Astrocyte of the spinal cord (primary cell): Measurements from ENCODE around the gene ADAMTS8.
A peak's percentile ranks its signal among the peaks of the same experiment; 100 is the strongest.

Experiments
- DNase-seq: peaks from one replicate; pipeline ENCODE4 v3.0.0; 2011; ENCODE audit warnings: low read depth, low spot score
- H3K4me3 ChIP-seq: 2 replicates; pipeline ENCODE4 v1.5.1; 2011; ENCODE audit warnings: low read depth, mild to moderate bottlenecking, low read length, moderate library complexity
- in situ Hi-C: cut with HindIII; loops from 2 replicates; pipeline ENCODE4 v1.10.0; 2017; ENCODE audit warnings: low sequenced_read_pairs
- TF ChIP-seq, protein P1 (sequence below): IDR thresholded peaks from 2 replicates; pipeline ENCODE4 v1.5.1; 2012; ENCODE audit warnings: low read depth, mild to moderate bottlenecking, low read length, inconsistent platforms

ADAMTS8 gene

DNA sequence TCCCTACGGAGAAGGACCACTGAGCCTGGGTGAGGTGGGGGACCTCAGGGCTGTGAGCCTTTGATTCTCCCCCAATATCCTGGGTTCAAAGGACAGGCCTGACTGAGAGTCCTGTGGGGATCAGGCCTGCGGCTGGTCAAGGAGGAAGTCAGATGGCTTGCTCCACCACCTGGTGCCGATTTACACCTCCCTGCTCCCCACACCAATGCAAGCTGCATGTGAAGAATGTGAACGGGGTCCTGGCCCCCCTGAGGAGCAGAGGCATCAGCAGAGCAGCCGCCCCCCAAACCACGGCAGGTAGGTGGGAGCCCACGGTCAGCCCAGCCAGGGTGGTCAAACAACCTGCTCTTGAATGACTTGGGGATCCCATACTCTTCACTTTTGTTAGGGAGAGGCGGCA, 6.7 kb downstream of the ADAMTS8 start:
- no peak overlapping the region for H3K4me3 ChIP-seq
- in situ Hi-C loops, result no loop called here
- TF ChIP-seq, protein P1, sequence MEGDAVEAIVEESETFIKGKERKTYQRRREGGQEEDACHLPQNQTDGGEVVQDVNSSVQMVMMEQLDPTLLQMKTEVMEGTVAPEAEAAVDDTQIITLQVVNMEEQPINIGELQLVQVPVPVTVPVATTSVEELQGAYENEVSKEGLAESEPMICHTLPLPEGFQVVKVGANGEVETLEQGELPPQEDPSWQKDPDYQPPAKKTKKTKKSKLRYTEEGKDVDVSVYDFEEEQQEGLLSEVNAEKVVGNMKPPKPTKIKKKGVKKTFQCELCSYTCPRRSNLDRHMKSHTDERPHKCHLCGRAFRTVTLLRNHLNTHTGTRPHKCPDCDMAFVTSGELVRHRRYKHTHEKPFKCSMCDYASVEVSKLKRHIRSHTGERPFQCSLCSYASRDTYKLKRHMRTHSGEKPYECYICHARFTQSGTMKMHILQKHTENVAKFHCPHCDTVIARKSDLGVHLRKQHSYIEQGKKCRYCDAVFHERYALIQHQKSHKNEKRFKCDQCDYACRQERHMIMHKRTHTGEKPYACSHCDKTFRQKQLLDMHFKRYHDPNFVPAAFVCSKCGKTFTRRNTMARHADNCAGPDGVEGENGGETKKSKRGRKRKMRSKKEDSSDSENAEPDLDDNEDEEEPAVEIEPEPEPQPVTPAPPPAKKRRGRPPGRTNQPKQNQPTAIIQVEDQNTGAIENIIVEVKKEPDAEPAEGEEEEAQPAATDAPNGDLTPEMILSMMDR, result no peak
- no peak for DNase-seq

DNA sequence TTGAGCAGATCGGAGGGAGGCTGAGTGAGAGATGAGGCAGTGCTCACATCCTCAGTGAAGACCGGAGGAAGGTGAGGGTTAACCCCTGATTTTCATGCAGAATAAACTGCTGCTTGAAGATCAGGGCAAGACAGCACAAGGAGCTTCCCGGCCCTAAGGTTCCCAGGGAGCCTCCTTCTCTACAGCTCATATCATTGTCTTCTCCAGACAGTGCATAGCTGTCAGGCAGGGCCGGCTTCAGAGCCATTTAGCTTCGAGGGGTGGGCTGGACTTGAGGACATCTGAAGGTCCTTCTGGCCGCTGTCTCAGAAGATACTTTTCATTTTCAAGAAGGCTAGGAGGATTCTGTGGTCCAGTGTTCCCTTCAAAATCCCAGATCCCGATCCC, 7.2 kb downstream of the ADAMTS8 start:
- in situ Hi-C loops, result no loop called here
- TF ChIP-seq, protein P1, result no peak
- no peak for DNase-seq

DNA sequence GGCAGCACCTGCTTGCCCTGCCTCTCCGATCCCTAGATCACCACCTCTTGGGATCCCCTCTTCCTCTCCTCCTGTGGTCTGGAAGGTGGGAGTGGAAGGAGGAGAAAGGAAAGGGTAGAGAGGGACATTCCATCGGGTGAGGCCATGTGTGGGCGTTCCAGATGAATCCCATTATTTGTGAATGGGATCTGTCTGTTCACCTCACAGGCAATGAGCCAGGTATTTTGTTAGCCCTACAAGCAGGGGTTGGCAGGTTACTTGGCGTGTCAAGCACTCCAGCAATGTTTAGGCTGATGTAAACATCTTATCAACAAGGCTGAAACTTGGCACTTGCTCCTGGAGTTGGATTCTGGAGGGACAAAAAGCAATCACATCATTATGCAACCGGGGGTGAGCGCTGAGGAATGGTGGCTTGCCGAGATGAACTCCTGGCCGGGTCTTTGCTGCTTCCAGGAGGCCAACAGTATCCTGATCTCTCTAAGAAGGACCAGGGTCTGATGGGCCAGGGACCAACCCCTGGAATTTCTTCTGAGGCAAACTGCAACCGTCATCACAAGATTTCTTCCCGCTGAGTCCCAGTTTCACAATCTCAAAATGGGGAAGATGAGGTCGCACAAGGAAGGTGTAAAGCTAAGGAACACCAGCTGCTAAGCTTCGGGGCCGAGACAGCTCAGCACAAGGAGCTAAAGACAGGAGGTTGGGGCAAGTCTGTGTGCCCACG, 7.8 kb downstream of the ADAMTS8 start:
- no peak overlapping the region for H3K4me3 ChIP-seq
- in situ Hi-C loops, result no loop called here
- DNase-seq, result no peak
- TF ChIP-seq, protein P1, result no peak

More for the DNA sequence above, 7.2 kb downstream of the ADAMTS8 start:
- no peak overlapping the region for H3K4me3 ChIP-seq

DNA sequence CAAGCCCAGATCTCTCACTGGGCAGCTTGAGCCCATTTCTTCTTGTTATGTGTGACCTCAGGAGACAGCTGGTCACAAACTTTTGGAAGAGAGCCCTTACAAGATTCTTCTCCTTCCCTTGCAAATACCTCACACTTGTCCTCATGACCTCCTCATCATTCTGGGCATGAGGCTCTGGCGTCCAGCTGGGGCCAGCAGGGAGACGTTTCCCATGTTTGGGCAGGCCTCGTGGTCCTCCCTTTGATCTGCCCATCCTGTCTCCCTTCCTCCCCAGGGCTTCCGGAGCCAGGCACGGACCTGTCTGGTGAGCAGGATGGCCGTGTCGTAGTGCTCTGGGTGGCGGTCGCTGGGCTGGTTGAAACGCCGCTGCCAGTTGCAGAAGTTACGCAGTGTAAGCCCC, 9.7 kb downstream of the ADAMTS8 start:
- peak; percentile 32 for DNase-seq
- in situ Hi-C loops, result no loop called here
- H3K4me3 ChIP-seq, result no peak overlapping the region

DNA sequence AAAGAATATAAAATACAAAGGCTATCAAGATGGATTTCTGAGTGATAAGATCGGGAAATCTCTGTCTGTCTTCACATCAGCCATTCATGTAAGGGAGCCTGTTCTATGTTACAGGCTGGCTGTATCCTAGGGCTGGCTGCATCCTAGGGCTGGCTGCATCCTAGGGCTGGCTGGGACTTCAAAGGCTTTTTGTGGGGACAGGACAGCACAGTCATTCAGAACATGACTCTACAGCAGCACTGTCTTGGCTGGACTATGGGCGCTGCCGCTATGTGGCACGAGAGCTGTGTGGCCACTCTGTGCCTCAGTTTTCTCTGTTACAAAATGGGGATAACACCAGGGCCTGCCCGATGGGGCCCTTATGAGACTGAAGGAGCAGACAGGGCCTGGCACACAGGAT, 10.2 kb downstream of the ADAMTS8 start:
- H3K4me3 ChIP-seq, result no peak overlapping the region
- TF ChIP-seq, protein P1, result no peak
- in situ Hi-C loops, result no loop called here
- no peak for DNase-seq

More for the DNA sequence above, 9.7 kb downstream of the ADAMTS8 start:
- TF ChIP-seq, protein P1, result no peak

DNA sequence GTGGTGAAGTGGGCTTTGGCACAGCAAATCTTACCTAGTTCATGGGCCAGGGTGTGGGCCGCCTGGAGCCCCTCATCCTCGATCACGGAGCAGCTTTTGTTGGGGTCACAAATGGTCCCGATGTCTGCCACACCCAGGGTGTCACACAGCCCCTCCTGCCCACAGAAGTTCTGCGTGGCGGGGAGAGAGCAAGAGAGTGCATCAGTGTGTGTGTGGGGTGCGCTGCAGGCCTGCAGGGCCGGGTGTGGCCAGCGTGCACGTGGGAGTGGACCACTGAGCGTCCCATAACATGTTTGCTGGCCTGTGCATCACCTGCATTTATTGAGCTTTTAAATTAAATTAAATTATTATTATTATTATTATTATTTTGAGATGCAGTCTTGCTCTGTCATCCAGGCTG, 11.5 kb downstream of the ADAMTS8 start:
- DNase-seq, result no peak
- TF ChIP-seq, protein P1, result no peak
- H3K4me3 ChIP-seq, result no peak overlapping the region
- in situ Hi-C loops, result no loop called here
